Mesendoderm (in vitro differentiated cells): ENCODE data around the gene FAF1.

ENCODE experiments used
- DNase-seq: peaks from one replicate; pipeline ENCODE4 v3.0.0; 2013
- H2AK5ac ChIP-seq: 2 replicates; pipeline ENCODE4 v1.6.1; 2013; ENCODE audit warnings: low read length, inconsistent platforms
- H2BK120ac ChIP-seq: 2 replicates; pipeline ENCODE4 v1.6.1; 2013; ENCODE audit warnings: low read depth, mild to moderate bottlenecking, low read length, moderate library complexity, mixed read lengths
- H2BK15ac ChIP-seq: replicated peaks from 2 replicates; pipeline ENCODE4 v1.6.1; 2013; ENCODE audit warnings: low read depth, mild to moderate bottlenecking, moderate library complexity
- H2BK5ac ChIP-seq: 2 replicates; pipeline ENCODE4 v1.6.1; 2013; ENCODE audit warnings: low read length, inconsistent platforms
- H3K18ac ChIP-seq: 2 replicates; pipeline ENCODE4 v1.6.1; 2013; ENCODE audit warnings: mild to moderate bottlenecking, low read length, mixed read lengths
- H3K23ac ChIP-seq: one replicate; pipeline ENCODE4 v1.6.1; 2013; ENCODE audit warnings: low read length
- H3K27ac ChIP-seq: 2 replicates; pipeline ENCODE4 v1.5.1; 2013; ENCODE audit warnings: low read depth, mild to moderate bottlenecking, inconsistent platforms, low read length, moderate library complexity
- H3K27me3 ChIP-seq: 2 replicates; pipeline ENCODE4 v1.6.1; 2013; ENCODE audit warnings: low read length, control low read depth, mild to moderate bottlenecking, inconsistent platforms; ENCODE audit not compliant: insufficient read depth, poor library complexity
- H3K36me3 ChIP-seq: 2 replicates; pipeline ENCODE4 v1.6.1; 2013; ENCODE audit warnings: low read length, inconsistent platforms; ENCODE audit not compliant: control insufficient read depth, insufficient read depth
- H3K4ac ChIP-seq: one replicate; pipeline ENCODE4 v1.6.1; 2013; ENCODE audit warnings: low read depth, mild to moderate bottlenecking, low read length, moderate library complexity
- H3K4me1 ChIP-seq: 2 replicates; pipeline ENCODE4 v1.6.1; 2013; ENCODE audit warnings: low read depth, low read length, inconsistent platforms; ENCODE audit not compliant: control insufficient read depth
- H3K4me2 ChIP-seq: 2 replicates; pipeline ENCODE4 v1.6.1; 2013; ENCODE audit warnings: low read length
- H3K4me3 ChIP-seq: 2 replicates; pipeline ENCODE4 v1.5.1; 2013; ENCODE audit warnings: mild to moderate bottlenecking, low read length
- H3K56ac ChIP-seq: one replicate; pipeline ENCODE4 v1.6.1; 2013; ENCODE audit warnings: low read length
- H3K79me1 ChIP-seq: 2 replicates; pipeline ENCODE4 v1.6.1; 2013; ENCODE audit warnings: low read length, inconsistent platforms
- H3K79me2 ChIP-seq: 2 replicates; pipeline ENCODE4 v1.6.1; 2013; ENCODE audit warnings: mild to moderate bottlenecking, low read length; ENCODE audit not compliant: control insufficient read depth, insufficient read depth
- H3K9ac ChIP-seq: 2 replicates; pipeline ENCODE4 v1.6.1; 2013; ENCODE audit warnings: low read length, inconsistent platforms
- H4K5ac ChIP-seq: one replicate; pipeline ENCODE4 v1.6.1; 2013; ENCODE audit warnings: low read length
- H4K8ac ChIP-seq: one replicate; pipeline ENCODE4 v1.6.1; 2013; ENCODE audit warnings: low read depth, mild to moderate bottlenecking, control low read depth, low read length, moderate library complexity
- WGBS: extraction: QIAGEN DNeasy Blood & Tissue Kit; methylation state at CpG from one replicate; pipeline ENCODE4 v1.1.7; 2013; ENCODE audit warnings: low lambda C conversion rate, missing lambda C conversion rate; ENCODE audit not compliant: insufficient coverage; ENCODE audit errors: extremely low coverage; 5-methylcytosine and 5-hydroxymethylcytosine counted together

The FAF1 gene

GRCh38 chr1:50492142-50492541 is 467.9 kb downstream of the FAF1 start:
- no peak overlapping the region for H4K8ac ChIP-seq
- DNase-seq = no peak
- H3K9ac ChIP-seq = no peak overlapping the region
- no peak overlapping the region for H3K4me3 ChIP-seq
- no peak overlapping the region for H4K5ac ChIP-seq
- H3K79me1 ChIP-seq = no peaks in the 10 kb centered on the region
- no peaks in the 10 kb centered on the region for H3K36me3 ChIP-seq
- no peaks in the 10 kb centered on the region for H3K79me2 ChIP-seq
- H3K23ac ChIP-seq = no peak overlapping the region
- H3K18ac ChIP-seq = no peak overlapping the region
- H3K27me3 ChIP-seq = no peaks in the 10 kb centered on the region
- no peak overlapping the region for H3K27ac ChIP-seq
- no peak overlapping the region for H3K56ac ChIP-seq
- no peak overlapping the region for H2BK5ac ChIP-seq
- no peak overlapping the region for H2AK5ac ChIP-seq
- no peak overlapping the region for H2BK15ac ChIP-seq
- H3K4ac ChIP-seq = no peak overlapping the region
- WGBS = 100% methylated on average over 1 of the region's 1 CpG
- H3K4me1 ChIP-seq = no peaks in the 10 kb centered on the region
- no peak overlapping the region for H2BK120ac ChIP-seq
- no peak overlapping the region for H3K4me2 ChIP-seq

GRCh38 chr1:50491142-50491541 is 468.9 kb downstream of the FAF1 start:
- Histone ChIP-seq H4K5ac (no peak overlapping the region), H3K4me1 (no peaks in the 10 kb centered on the region), H3K27ac (no peak overlapping the region), H3K4me2 (no peak overlapping the region), H2AK5ac (no peak overlapping the region), H3K4ac (no peak overlapping the region), H4K8ac (no peak overlapping the region), H3K79me1 (no peaks in the 10 kb centered on the region), H2BK15ac (no peak overlapping the region), H3K27me3 (no peaks in the 10 kb centered on the region), H3K36me3 (no peaks in the 10 kb centered on the region), H3K79me2 (no peaks in the 10 kb centered on the region), H3K9ac (no peak overlapping the region), H2BK5ac (no peak overlapping the region), H3K23ac (no peak overlapping the region), H3K56ac (no peak overlapping the region), H3K18ac (no peak overlapping the region), H2BK120ac (no peak overlapping the region), H3K4me3 (no peak overlapping the region)
- no peak for DNase-seq

GRCh38 chr1:50490640-50491039 is 469.4 kb downstream of the FAF1 start:
- H3K9ac ChIP-seq = no peak overlapping the region
- no peak overlapping the region for H2BK15ac ChIP-seq
- no peak overlapping the region for H3K56ac ChIP-seq
- H3K79me1 ChIP-seq = no peaks in the 10 kb centered on the region
- H3K27ac ChIP-seq = no peak overlapping the region
- H4K5ac ChIP-seq = no peak overlapping the region
- H3K36me3 ChIP-seq = no peaks in the 10 kb centered on the region
- H4K8ac ChIP-seq = no peak overlapping the region
- H3K27me3 ChIP-seq = no peaks in the 10 kb centered on the region
- no peak overlapping the region for H3K18ac ChIP-seq
- no peak overlapping the region for H2BK120ac ChIP-seq
- no CpG with 5 or more reads among the region's 2 CpGs for WGBS
- no peak overlapping the region for H2AK5ac ChIP-seq
- no peaks in the 10 kb centered on the region for H3K4me1 ChIP-seq
- no peak for DNase-seq
- H3K79me2 ChIP-seq = no peaks in the 10 kb centered on the region
- no peak overlapping the region for H2BK5ac ChIP-seq
- H3K4me2 ChIP-seq = no peak overlapping the region
- H3K4me3 ChIP-seq = no peak overlapping the region
- H3K23ac ChIP-seq = no peak overlapping the region
- no peak overlapping the region for H3K4ac ChIP-seq

GRCh38 chr1:50488876-50489275 is 471.2 kb downstream of the FAF1 start:
- no peak overlapping the region for H2AK5ac ChIP-seq
- H3K4me1 ChIP-seq = no peaks in the 10 kb centered on the region
- H3K9ac ChIP-seq = no peak overlapping the region
- no peak overlapping the region for H3K27ac ChIP-seq
- no peaks in the 10 kb centered on the region for H3K79me2 ChIP-seq
- no peak for DNase-seq
- no peak overlapping the region for H4K8ac ChIP-seq
- H3K4me2 ChIP-seq = no peak overlapping the region
- H3K23ac ChIP-seq = no peak overlapping the region
- no CpG with 5 or more reads among the region's 1 CpG for WGBS
- no peak overlapping the region for H2BK120ac ChIP-seq
- no peak overlapping the region for H3K56ac ChIP-seq
- no peaks in the 10 kb centered on the region for H3K79me1 ChIP-seq
- H3K18ac ChIP-seq = no peak overlapping the region
- H4K5ac ChIP-seq = no peak overlapping the region
- no peak overlapping the region for H2BK5ac ChIP-seq
- H3K36me3 ChIP-seq = no peaks in the 10 kb centered on the region
- no peak overlapping the region for H3K4ac ChIP-seq
- no peak overlapping the region for H3K4me3 ChIP-seq
- H3K27me3 ChIP-seq = no peaks in the 10 kb centered on the region
- H2BK15ac ChIP-seq = no peak overlapping the region

GRCh38 chr1:50488356-50488755 is 471.7 kb downstream of the FAF1 start:
- no peak for DNase-seq
- no peak overlapping the region for H2BK5ac ChIP-seq

GRCh38 chr1:50487725-50488124 is 472.3 kb downstream of the FAF1 start:
- H4K8ac ChIP-seq = no peak overlapping the region
- no peak overlapping the region for H3K56ac ChIP-seq
- no peak overlapping the region for H3K18ac ChIP-seq
- H4K5ac ChIP-seq = no peak overlapping the region
- no peak overlapping the region for H2BK120ac ChIP-seq
- no peak overlapping the region for H3K27ac ChIP-seq
- H3K23ac ChIP-seq = no peak overlapping the region
- no peaks in the 10 kb centered on the region for H3K27me3 ChIP-seq
- no peak overlapping the region for H3K4me2 ChIP-seq
- no peaks in the 10 kb centered on the region for H3K36me3 ChIP-seq
- H2BK5ac ChIP-seq = no peak overlapping the region
- H3K9ac ChIP-seq = no peak overlapping the region
- H2BK15ac ChIP-seq = no peak overlapping the region
- no peaks in the 10 kb centered on the region for H3K79me1 ChIP-seq
- no peaks in the 10 kb centered on the region for H3K4me1 ChIP-seq
- WGBS = no CpG with 5 or more reads among the region's 1 CpG
- no peak for DNase-seq
- H3K4ac ChIP-seq = no peak overlapping the region
- H2AK5ac ChIP-seq = no peak overlapping the region
- no peak overlapping the region for H3K4me3 ChIP-seq
- H3K79me2 ChIP-seq = no peaks in the 10 kb centered on the region

More at GRCh38 chr1:50488356-50488755, 471.7 kb downstream of the FAF1 start:
- Histone ChIP-seq H3K27ac (no peak overlapping the region), H3K4me1 (no peaks in the 10 kb centered on the region), H4K5ac (no peak overlapping the region), H3K18ac (no peak overlapping the region), H2AK5ac (no peak overlapping the region), H2BK120ac (no peak overlapping the region), H3K79me1 (no peaks in the 10 kb centered on the region), H3K36me3 (no peaks in the 10 kb centered on the region), H3K56ac (no peak overlapping the region), H3K4ac (no peak overlapping the region), H3K9ac (no peak overlapping the region), H3K4me2 (no peak overlapping the region), H3K27me3 (no peaks in the 10 kb centered on the region), H3K79me2 (no peaks in the 10 kb centered on the region), H3K4me3 (no peak overlapping the region), H4K8ac (no peak overlapping the region), H2BK15ac (no peak overlapping the region), H3K23ac (no peak overlapping the region)
- no CpG with 5 or more reads among the region's 3 CpGs for WGBS
